DOHH2 (cell line): Measurements from ENCODE around the gene ACTRT3.

ENCODE experiments used
- CTCF ChIP-seq: fragments of 200-600 bp; sonication (generic); IDR thresholded peaks from one replicate; pipeline ENCODE4 v1.5.1; 2014; ENCODE audit warnings: antibody characterized with exemption, mild to moderate bottlenecking, low read depth, low read length; ENCODE audit not compliant: poor library complexity, severe bottlenecking
- EZH2phosphoT487 ChIP-seq: fragments of 200-600 bp; sonication (generic); IDR thresholded peaks from 2 replicates; pipeline ENCODE4 v1.6.1; 2017; ENCODE audit warnings: borderline replicate concordance, mild to moderate bottlenecking, antibody characterized with exemption, low read length, moderate library complexity, mixed read lengths

GRCh38 chr3:169774186-169774585 is 4.8 kb upstream of the ACTRT3 start:
- TF ChIP-seq CTCF (no peak), EZH2phosphoT487 (no peak)
